ENCODE data around the gene HDAC6. TPM values are rescaled to one million over a fixed set of nuclear protein-coding genes. Genes with fewer than 3 reads are reported as not detected.
"Not testable (repeated sequence)": the region's sequence is repeated elsewhere in the genome, so short reads cannot be mapped to it uniquely, and the experiment has no call there.

Gene HDAC6
- total RNA-seq, 2 experiments from 2014 or later: 77.3 to 88.9 TPM

GRCh38 chrX:48816014-48816810 is 14.3 kb downstream of the HDAC6 start:
- H3K4me1 Mint-ChIP-seq (ENCODE audit: low read depth): no peaks in the 10 kb centered on the region
- POLR2A ChIA-PET: no interaction called here
- ATAC-seq (no peak), DNase-seq (no peak)
- no peaks in the 10 kb centered on the region for H3K27me3 Mint-ChIP-seq (ENCODE audit: low read depth)
- no peak overlapping the region for H3K27ac Mint-ChIP-seq
- H3K36me3 Mint-ChIP-seq (ENCODE audit: low read depth): peaks cover 2% of the 10 kb centered on the region
- H3K9me3 Mint-ChIP-seq (ENCODE audit: insufficient read depth): no peaks in the 10 kb centered on the region
- H3K4me3 Mint-ChIP-seq: no peak overlapping the region
- CTCF ChIA-PET: no interaction called here

DNA sequence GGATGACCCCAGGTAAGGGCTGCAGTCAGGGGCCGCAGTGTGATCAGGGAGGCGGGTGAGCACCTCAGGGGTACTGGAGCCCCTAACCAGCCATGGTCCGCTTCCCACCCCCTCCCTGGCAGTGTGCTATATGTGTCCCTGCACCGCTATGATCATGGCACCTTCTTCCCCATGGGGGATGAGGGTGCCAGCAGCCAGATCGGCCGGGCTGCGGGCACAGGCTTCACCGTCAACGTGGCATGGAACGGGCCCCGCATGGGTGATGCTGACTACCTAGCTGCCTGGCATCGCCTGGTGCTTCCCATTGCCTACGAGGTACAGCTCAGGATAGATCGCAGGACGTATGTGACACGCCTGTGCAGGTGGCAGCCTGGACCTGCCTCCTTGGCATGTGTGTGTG is 16.2 kb downstream of the HDAC6 start:
- no peak for DNase-seq
- Mint-ChIP-seq H3K9me3 (ENCODE audit: insufficient read depth) (no peaks in the 10 kb centered on the region), H3K27ac (no peak overlapping the region), H3K4me1 (ENCODE audit: low read depth) (no peaks in the 10 kb centered on the region), H3K36me3 (ENCODE audit: low read depth) (no peaks in the 10 kb centered on the region), H3K4me3 (no peak overlapping the region), H3K27me3 (ENCODE audit: low read depth) (no peaks in the 10 kb centered on the region)
- ChIA-PET POLR2A (no interaction called here), CTCF (no interaction called here)
- no peak for ATAC-seq

DNA sequence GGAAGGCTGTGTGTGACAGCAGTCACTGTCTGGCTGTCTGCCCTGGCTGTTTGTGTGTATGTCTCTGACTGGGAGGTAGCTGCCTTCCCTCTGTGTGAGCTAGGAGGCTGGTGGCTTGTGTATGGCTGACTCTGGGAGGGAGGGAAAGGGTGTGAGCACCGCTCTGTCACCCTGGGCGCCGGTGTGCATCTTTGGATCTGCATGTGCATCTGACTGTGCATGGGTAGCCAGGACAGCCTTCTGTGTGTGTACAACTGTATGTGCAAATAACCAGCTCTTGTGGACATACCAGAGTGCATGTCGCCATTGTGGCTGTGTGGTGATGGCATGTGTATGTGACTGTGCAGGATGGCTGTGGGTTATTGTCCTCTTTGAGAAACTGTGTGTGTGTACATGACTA is 17.0 kb downstream of the HDAC6 start:
- no peak for DNase-seq
- no peaks in the 10 kb centered on the region for H3K4me1 Mint-ChIP-seq (ENCODE audit: low read depth)
- no peak for ATAC-seq
- peaks cover 2% of the 10 kb centered on the region for H3K36me3 Mint-ChIP-seq (ENCODE audit: low read depth)
- H3K4me3 Mint-ChIP-seq: no peak overlapping the region
- POLR2A ChIA-PET: no interaction called here
- no peaks in the 10 kb centered on the region for H3K9me3 Mint-ChIP-seq (ENCODE audit: insufficient read depth)
- CTCF ChIA-PET: no interaction called here
- H3K27ac Mint-ChIP-seq: no peak overlapping the region
- no peaks in the 10 kb centered on the region for H3K27me3 Mint-ChIP-seq (ENCODE audit: low read depth)

DNA sequence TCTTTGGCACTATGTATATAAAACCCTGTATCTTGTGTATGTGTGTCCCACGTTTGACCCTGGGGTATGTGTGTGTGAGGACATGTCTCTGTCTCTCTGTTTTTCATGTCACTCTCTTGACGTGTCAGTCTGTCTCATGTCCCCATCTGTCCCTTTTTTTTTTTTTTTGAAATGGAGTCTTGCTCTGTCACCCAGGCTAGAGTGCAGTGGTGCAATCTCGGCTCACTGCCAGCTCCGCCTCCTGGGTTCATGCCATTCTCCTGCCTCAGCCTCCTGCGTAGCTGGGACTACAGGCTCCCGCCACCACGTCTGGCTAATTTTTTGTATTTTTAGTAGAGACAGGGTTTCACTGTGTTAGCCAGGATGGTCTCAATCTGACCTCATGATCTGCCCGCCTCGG is 17.5 kb downstream of the HDAC6 start:
- H3K4me3 Mint-ChIP-seq; H3K9me3 Mint-ChIP-seq (ENCODE audit: insufficient read depth); DNase-seq; CTCF ChIA-PET; ATAC-seq; POLR2A ChIA-PET; H3K27me3 Mint-ChIP-seq (ENCODE audit: low read depth); H3K4me1 Mint-ChIP-seq (ENCODE audit: low read depth); H3K27ac Mint-ChIP-seq; H3K36me3 Mint-ChIP-seq (ENCODE audit: low read depth): not testable (repeated sequence)

GRCh38 chrX:48823053-48823452 is 21.2 kb downstream of the HDAC6 start:
- H3K9me3 Mint-ChIP-seq (ENCODE audit: insufficient read depth): no peaks in the 10 kb centered on the region
- POLR2A ChIA-PET: interaction anchor here (0.7 kb wide), 1 partner anchor 279 kb away, joined by 4 read pairs; no protein-coding TSS in a partner anchor
- CTCF ChIA-PET: no interaction called here
- DNase-seq: no peak
- H3K4me1 Mint-ChIP-seq (ENCODE audit: low read depth): peaks cover 3% of the 10 kb centered on the region
- H3K4me3 Mint-ChIP-seq: no peak overlapping the region
- ATAC-seq: no peak
- no peak overlapping the region for H3K27ac Mint-ChIP-seq
- peaks cover 10% of the 10 kb centered on the region for H3K36me3 Mint-ChIP-seq (ENCODE audit: low read depth)
- H3K27me3 Mint-ChIP-seq (ENCODE audit: low read depth): peaks cover 9% of the 10 kb centered on the region

- H3K4me3 Mint-ChIP-seq: no peak overlapping the region
- no peaks in the 10 kb centered on the region for H3K9me3 Mint-ChIP-seq (ENCODE audit: insufficient read depth)
- H3K27me3 Mint-ChIP-seq (ENCODE audit: low read depth): peaks cover 17% of the 10 kb centered on the region
- peaks cover 3% of the 10 kb centered on the region for H3K4me1 Mint-ChIP-seq (ENCODE audit: low read depth)
- CTCF ChIA-PET: no interaction called here
- DNase-seq: no peak
- no peak overlapping the region for H3K27ac Mint-ChIP-seq
- POLR2A ChIA-PET: no interaction called here
- no peak for ATAC-seq
- H3K36me3 Mint-ChIP-seq (ENCODE audit: low read depth): peaks cover 10% of the 10 kb centered on the region
Observed at GRCh38 chrX:48824066-48824465, 22.2 kb downstream of the HDAC6 start.

DNA sequence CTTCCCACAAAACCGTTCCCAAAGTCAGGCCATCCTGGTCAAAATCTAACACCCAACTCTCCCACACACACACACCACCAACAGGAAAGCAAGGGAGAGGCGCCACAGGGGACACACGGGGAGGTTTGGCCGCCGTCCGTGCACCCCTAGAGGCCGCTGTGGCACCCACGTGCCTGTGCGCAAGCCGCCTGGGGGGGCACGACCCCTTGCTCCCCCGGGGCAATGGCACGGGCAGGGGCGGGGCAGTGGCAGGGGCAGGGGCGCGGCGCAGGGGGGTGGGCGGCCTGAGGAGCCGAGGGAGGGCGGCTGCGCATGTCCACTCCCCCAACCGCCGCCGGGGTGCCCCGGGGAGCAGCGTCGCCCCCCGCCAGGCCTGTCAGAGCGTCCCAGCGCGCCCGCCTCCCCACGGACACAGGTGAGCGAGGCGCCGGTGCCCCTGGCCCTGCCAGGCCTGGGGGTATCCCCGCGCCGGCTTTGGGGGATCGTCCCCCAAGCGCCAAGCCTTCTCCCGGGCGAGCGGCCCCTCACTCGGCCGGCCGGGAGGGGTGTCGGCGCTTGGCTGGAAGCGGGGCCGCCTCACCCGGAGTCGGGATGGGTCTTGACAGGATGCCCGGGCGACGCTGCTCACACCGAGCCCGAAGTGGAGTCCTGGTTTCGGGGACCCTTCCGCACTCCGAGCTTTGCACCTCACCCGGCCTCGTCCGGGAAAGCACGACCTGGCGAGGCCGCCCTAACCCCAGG is 24.4 kb downstream of the HDAC6 start, which contains the start of gene ERAS:
Gene ERAS, plus strand, starts transcription at position 379 of the 741 bp plus-strand sequence. CDS start 2,611 bp downstream, outside the sequence.
- ATAC-seq (peak; percentile 35), DNase-seq (no peak)
- ChIA-PET CTCF (no interaction called here), POLR2A (no interaction called here)
- Mint-ChIP-seq H3K9me3 (ENCODE audit: insufficient read depth) (no peaks in the 10 kb centered on the region), H3K4me3 (no peak within 1 kb of the TSS), H3K36me3 (ENCODE audit: low read depth) (peaks cover 10% of the 10 kb centered on the region), H3K27ac (no peak within 1 kb of the TSS), H3K4me1 (ENCODE audit: low read depth) (peaks cover 3% of the 10 kb centered on the region), H3K27me3 (ENCODE audit: low read depth) (peaks cover 25% of the 10 kb centered on the region)

GRCh38 chrX:48826876-48827653 is 25.2 kb downstream of the HDAC6 start:
- Mint-ChIP-seq H3K27me3 (ENCODE audit: low read depth) (peaks cover 25% of the 10 kb centered on the region), H3K4me3 (no peak overlapping the region), H3K4me1 (ENCODE audit: low read depth) (peaks cover 3% of the 10 kb centered on the region), H3K27ac (no peak overlapping the region), H3K36me3 (ENCODE audit: low read depth) (peaks cover 10% of the 10 kb centered on the region), H3K9me3 (ENCODE audit: insufficient read depth) (no peaks in the 10 kb centered on the region)
- ATAC-seq: no peak
- DNase-seq: no peak
- ChIA-PET POLR2A (no interaction called here), CTCF (no interaction called here)

- DNase-seq (no peak), ATAC-seq (no peak)
- CTCF ChIA-PET: no interaction called here
- H3K36me3 Mint-ChIP-seq (ENCODE audit: low read depth): peaks cover 10% of the 10 kb centered on the region
- peaks cover 26% of the 10 kb centered on the region for H3K27me3 Mint-ChIP-seq (ENCODE audit: low read depth)
- no peak overlapping the region for H3K27ac Mint-ChIP-seq
- H3K9me3 Mint-ChIP-seq (ENCODE audit: insufficient read depth): no peaks in the 10 kb centered on the region
- no peak overlapping the region for H3K4me3 Mint-ChIP-seq
- POLR2A ChIA-PET: no interaction called here
- peaks cover 3% of the 10 kb centered on the region for H3K4me1 Mint-ChIP-seq (ENCODE audit: low read depth)
Observed at GRCh38 chrX:48827654-48827968, 25.7 kb downstream of the HDAC6 start.

DNA sequence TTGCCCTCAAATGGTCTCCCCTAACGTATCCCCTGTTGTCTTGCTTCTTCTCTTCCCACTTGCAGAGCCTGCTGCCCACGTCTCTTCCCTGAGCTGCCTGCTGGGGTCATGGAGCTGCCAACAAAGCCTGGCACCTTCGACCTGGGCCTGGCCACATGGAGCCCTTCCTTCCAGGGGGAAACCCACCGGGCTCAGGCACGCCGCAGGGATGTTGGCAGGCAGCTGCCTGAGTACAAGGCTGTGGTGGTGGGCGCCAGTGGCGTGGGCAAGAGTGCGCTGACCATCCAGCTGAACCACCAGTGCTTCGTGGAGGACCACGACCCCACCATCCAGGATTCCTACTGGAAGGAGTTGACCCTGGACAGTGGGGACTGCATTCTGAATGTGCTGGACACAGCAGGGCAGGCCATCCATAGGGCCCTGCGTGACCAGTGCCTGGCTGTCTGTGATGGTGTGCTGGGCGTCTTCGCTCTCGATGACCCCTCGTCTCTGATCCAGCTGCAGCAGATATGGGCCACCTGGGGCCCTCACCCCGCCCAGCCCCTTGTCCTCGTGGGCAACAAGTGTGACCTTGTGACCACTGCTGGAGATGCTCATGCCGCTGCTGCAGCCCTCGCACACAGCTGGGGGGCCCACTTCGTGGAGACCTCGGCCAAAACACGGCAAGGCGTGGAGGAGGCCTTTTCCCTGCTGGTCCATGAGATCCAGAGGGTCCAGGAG is 27.3 kb downstream of the HDAC6 start:
- ATAC-seq (no peak), DNase-seq (no peak)
- ChIA-PET CTCF (no interaction called here), POLR2A (no interaction called here)
- Mint-ChIP-seq H3K9me3 (ENCODE audit: insufficient read depth) (no peaks in the 10 kb centered on the region), H3K4me3 (no peak overlapping the region), H3K27me3 (ENCODE audit: low read depth) (peaks cover 41% of the 10 kb centered on the region), H3K36me3 (ENCODE audit: low read depth) (peaks cover 7% of the 10 kb centered on the region), H3K27ac (no peak overlapping the region), H3K4me1 (ENCODE audit: low read depth) (peaks cover 7% of the 10 kb centered on the region)

DNA sequence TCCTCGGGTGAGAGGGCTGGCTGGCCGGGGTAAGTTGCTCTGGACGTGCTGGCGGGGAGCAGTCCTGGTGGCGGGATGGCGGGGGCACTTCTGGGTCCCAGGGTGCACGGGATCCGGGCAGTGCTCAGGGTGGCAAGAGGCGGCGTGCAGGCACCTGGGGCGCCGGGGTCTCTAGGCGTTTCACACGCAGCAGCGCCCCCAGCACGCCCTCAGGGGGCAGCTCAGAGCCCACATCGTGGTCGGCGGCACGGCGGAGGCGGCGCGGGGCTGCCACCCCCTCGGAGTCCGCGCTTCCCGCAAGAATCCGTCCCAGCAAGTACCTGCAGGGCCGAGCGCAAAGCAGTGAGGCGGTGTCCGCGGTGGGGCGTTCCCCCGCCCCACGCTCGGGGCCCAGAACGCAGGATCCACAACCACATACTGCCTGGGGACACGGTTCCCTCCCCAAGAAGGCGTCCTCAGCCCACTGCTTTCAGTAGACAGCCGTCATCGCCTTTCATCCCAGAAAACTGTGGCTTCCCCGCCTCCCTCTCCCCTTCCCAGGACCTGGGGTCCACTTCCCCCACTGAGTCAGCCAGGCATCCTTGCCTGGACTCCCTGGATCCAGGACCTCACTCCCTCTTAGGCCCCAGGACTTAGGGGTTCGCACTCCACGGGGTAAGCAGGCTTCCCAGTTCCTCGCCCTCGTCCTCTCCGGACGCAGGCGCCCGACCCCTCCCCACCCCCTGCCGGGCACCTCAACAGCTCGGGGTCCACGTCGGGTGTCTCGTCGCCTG is 29.5 kb downstream of the HDAC6 start:
- H3K36me3 Mint-ChIP-seq (ENCODE audit: low read depth): peaks cover 4% of the 10 kb centered on the region
- H3K27ac Mint-ChIP-seq: no peak overlapping the region
- no peak for ATAC-seq
- DNase-seq: no peak
- no peaks in the 10 kb centered on the region for H3K9me3 Mint-ChIP-seq (ENCODE audit: insufficient read depth)
- ChIA-PET CTCF (no interaction called here), POLR2A (no interaction called here)
- H3K4me3 Mint-ChIP-seq: no peak overlapping the region
- peaks cover 55% of the 10 kb centered on the region for H3K27me3 Mint-ChIP-seq (ENCODE audit: low read depth)
- peaks cover 17% of the 10 kb centered on the region for H3K4me1 Mint-ChIP-seq (ENCODE audit: low read depth)
